Measurements from ENCODE around the gene NALF2. TPM values are rescaled to one million over a fixed set of nuclear protein-coding genes. Genes with fewer than 3 reads are reported as not detected.

The NALF2 gene
- total RNA-seq, 1 donor from 2014 or later = not detected

DNA sequence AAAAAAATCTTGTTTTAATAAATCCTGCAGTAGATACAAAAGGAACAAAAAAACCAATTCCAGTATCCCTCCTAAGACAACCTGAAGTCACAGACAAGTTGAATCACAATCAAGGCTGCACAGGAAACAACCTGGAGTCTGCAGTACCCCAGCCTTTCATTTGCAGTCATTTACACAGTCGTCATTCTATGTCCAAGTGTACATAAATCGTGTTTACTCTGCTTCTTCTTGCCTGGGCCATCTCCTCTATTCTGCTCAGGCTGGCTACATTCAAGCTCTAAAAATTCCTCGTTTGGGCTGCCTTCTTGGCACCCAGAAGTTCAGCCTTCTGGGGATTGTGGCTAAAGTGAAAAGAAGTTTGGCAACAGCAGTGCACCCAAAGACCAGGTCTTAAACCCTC is 37.8 kb downstream of the NALF2 start:
- H3K4me3 ChIP-seq = no peak overlapping the region
- ATAC-seq (no peak), DNase-seq (no peak)
- intact Hi-C loops (cut with DNase I) = no loop called here
- H3K4me1 ChIP-seq = no peaks in the 10 kb centered on the region
- no peaks in the 10 kb centered on the region for H3K9me3 ChIP-seq
- TF ChIP-seq, protein P1, sequence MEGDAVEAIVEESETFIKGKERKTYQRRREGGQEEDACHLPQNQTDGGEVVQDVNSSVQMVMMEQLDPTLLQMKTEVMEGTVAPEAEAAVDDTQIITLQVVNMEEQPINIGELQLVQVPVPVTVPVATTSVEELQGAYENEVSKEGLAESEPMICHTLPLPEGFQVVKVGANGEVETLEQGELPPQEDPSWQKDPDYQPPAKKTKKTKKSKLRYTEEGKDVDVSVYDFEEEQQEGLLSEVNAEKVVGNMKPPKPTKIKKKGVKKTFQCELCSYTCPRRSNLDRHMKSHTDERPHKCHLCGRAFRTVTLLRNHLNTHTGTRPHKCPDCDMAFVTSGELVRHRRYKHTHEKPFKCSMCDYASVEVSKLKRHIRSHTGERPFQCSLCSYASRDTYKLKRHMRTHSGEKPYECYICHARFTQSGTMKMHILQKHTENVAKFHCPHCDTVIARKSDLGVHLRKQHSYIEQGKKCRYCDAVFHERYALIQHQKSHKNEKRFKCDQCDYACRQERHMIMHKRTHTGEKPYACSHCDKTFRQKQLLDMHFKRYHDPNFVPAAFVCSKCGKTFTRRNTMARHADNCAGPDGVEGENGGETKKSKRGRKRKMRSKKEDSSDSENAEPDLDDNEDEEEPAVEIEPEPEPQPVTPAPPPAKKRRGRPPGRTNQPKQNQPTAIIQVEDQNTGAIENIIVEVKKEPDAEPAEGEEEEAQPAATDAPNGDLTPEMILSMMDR (IDR thresholded peaks at IDR 0.05) = no peak
- no peaks in the 10 kb centered on the region for H3K27me3 ChIP-seq
- H3K27ac ChIP-seq = no peak overlapping the region
- no peaks in the 10 kb centered on the region for H3K36me3 ChIP-seq

DNA sequence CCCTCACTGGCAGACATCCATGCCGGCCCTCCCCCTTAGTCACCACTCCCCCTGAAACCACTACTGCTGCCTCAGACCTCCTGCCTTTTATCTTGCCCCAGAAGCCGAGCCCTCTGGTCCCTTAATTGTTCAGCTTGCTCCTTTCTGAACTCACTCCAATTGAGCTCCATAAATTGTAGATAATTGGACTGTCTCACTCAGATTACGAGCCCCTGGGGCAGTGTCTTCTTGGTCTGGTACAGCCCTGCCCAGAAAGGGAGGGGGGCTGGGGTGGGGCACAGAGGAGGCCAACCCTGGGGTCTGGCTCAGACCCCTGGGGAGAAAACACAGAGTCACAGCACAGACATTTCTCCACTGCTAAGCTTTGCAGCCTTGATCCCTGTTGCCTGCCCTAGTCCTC is 39.4 kb downstream of the NALF2 start:
- no peaks in the 10 kb centered on the region for H3K27me3 ChIP-seq
- H3K4me3 ChIP-seq = no peak overlapping the region
- H3K27ac ChIP-seq = no peak overlapping the region
- no peaks in the 10 kb centered on the region for H3K36me3 ChIP-seq
- TF ChIP-seq, protein P1 (IDR thresholded peaks at IDR 0.05) = no peak
- no peak for ATAC-seq
- H3K4me1 ChIP-seq = no peaks in the 10 kb centered on the region
- H3K9me3 ChIP-seq = no peaks in the 10 kb centered on the region
- DNase-seq = no peak
- intact Hi-C loops (cut with DNase I) = no loop called here

- DNase-seq (no peak), ATAC-seq (no peak)
- Histone ChIP-seq H3K36me3 (no peaks in the 10 kb centered on the region), H3K4me3 (no peak overlapping the region), H3K27ac (no peak overlapping the region), H3K27me3 (no peaks in the 10 kb centered on the region), H3K4me1 (no peaks in the 10 kb centered on the region), H3K9me3 (no peaks in the 10 kb centered on the region)
- intact Hi-C loops (cut with DNase I) = no loop called here
- TF ChIP-seq, protein P1 (IDR thresholded peaks at IDR 0.05) = no peak
Observed at GRCh38 chrX:69546417-69546816, 42.3 kb downstream of the NALF2 start.

GRCh38 chrX:69546978-69547377 is 42.9 kb downstream of the NALF2 start:
- Histone ChIP-seq H3K36me3 (no peaks in the 10 kb centered on the region), H3K4me3 (no peak overlapping the region), H3K27me3 (no peaks in the 10 kb centered on the region), H3K27ac (no peak overlapping the region), H3K4me1 (no peaks in the 10 kb centered on the region), H3K9me3 (no peaks in the 10 kb centered on the region)
- DNase-seq = no peak
- TF ChIP-seq, protein P1 (IDR thresholded peaks at IDR 0.05) = no peak
- intact Hi-C loops (cut with DNase I) = no loop called here
- ATAC-seq = no peak

DNA sequence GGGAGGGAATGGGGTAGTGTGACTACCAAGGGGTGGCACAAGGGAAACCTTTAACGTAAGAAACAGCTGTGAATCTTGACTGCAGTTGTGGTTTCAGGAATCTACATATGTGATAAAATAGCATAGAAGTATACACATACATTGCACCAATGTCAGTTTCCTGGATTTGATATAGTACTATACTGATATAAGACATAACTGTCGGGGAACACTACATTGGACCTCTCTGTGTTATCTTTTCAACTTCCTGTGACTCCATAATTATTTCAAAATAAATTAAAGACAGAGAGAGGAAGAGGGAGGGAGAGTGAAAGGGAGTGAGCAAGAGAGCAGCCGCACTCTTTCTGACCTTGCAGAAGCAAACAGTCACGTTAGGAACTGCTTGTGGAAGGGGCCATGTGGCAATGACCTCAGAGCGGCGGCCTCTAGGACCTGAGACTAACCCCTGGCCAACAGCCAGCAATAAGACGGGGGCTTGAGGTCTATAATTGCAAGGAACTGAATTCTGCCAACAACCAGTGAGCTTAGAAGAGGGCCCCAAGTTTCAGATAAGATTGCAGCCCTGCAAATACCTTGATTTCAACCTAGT is 47.4 kb downstream of the NALF2 start:
- Histone ChIP-seq H3K4me1 (no peaks in the 10 kb centered on the region), H3K9me3 (no peaks in the 10 kb centered on the region), H3K27me3 (no peaks in the 10 kb centered on the region), H3K27ac (no peak overlapping the region), H3K4me3 (no peak overlapping the region), H3K36me3 (no peaks in the 10 kb centered on the region)
- TF ChIP-seq, protein P1 (IDR thresholded peaks at IDR 0.05) = no peak
- DNase-seq (no peak), ATAC-seq (no peak)
- intact Hi-C loops (cut with DNase I) = no loop called here

DNA sequence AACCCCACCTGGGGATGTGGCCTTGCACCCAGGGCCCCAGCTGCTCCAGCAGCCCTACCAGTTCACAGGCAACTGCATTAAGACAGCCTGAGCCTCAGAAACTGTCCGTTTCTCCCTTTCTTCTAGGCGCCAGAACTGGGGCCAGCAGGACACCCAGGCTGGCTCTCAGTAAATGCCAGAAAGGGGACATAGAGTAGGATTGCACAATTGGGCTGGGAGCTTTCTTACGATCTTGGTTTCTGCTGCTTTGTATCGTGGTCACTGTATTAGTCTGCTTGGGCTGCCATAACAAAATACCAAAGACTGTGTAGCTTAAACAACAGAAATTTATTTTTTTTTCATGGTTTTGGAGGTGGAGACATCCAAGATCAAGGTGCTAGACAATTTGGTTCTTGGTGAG is 48.4 kb downstream of the NALF2 start:
- Histone ChIP-seq H3K4me1 (no peaks in the 10 kb centered on the region), H3K27ac (no peak overlapping the region), H3K27me3 (no peaks in the 10 kb centered on the region), H3K4me3 (no peak overlapping the region), H3K36me3 (no peaks in the 10 kb centered on the region), H3K9me3 (no peaks in the 10 kb centered on the region)
- intact Hi-C loops (cut with DNase I) = no loop called here
- DNase-seq (no peak), ATAC-seq (no peak)
- TF ChIP-seq, protein P1 (IDR thresholded peaks at IDR 0.05) = no peak

All from upper lobe of right lung (tissue), 1 donor.